Ovary (tissue), 3 donors: ENCODE results near the gene GUCY1A1.

Experiments used
- CTCF ChIP-seq, 3 donors: fragments of 450-650 bp in 2 of 3; fragments of 200-600 bp in 1 of 3; IDR thresholded peaks; one replicate each; pipeline versions ENCODE4 v1.5.1 to v1.8.0; 2016 to 2022; ENCODE audit warnings: antibody characterized with exemption in 3 of 3, mild to moderate bottlenecking in 1 of 3
- EP300 ChIP-seq: sonication (generic); formaldehyde crosslinking; IDR thresholded peaks from one replicate; pipeline ENCODE4 v1.6.1; 2017; ENCODE audit warnings: antibody characterized with exemption
- POLR2A ChIP-seq: fragments of 450-650 bp; IDR thresholded peaks from one replicate; pipeline ENCODE4 v1.6.1; 2017; ENCODE audit warnings: antibody characterized with exemption, mild to moderate bottlenecking, moderate library complexity
- donor health status: DM: no; HTN: no; CAD: no.

- TF ChIP-seq CTCF (IDR thresholded peaks at IDR 0.05) (no peak), POLR2A (no peak), EP300 (no peak)
Observed at GRCh38 chr4:155632310-155632840, 34.3 kb upstream of the GUCY1A1 start.
